Measurements from ENCODE around the gene NECAB3. TPM values are rescaled to one million over a fixed set of nuclear protein-coding genes. Genes with fewer than 3 reads are reported as not detected.
"Not testable (repeated sequence)": the region's sequence is repeated elsewhere in the genome, so short reads cannot be mapped to it uniquely, and the experiment has no call there.

NECAB3 gene
- total RNA-seq, 1 experiment from 2014 or later: 43.5 TPM

DNA sequence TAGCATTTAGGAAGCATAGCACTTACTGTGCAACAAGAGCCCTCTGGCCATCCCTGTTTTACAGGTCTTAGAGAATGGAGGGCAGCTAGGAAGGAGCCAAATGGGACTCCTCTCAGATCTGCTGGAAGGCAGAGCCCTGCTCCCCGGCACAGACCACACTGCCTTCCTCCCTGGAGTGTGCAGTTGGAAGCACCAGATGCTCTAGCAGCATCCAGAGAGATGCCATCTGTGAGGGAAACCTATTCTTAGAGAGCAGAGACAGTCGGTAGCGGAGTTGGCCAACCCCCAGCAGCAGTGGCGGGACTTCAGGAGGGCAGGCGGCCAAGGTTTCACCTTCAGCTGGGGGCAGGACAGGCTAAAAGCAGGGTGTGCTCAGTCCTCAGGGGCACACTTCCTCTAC, 28.6 kb upstream of the NECAB3 start:
- Histone ChIP-seq H4K20me1 (ENCODE audit: low read length) (no peaks in the 10 kb centered on the region), H3K4me2 (ENCODE audit: low read length) (no peak overlapping the region), H3F3A (ENCODE audit: low read length, unreplicated experiment) (no peaks in the 10 kb centered on the region), H3K9me2 (replicated peaks; ENCODE audit: low read length) (no peaks in the 10 kb centered on the region), H3K27ac (ENCODE audit: low read length) (no peak overlapping the region), H3K4me3 (ENCODE audit: low read length) (no peak overlapping the region), H3K4me1 (ENCODE audit: insufficient read depth, low read length) (no peaks in the 10 kb centered on the region), H3K36me3 (ENCODE audit: low read depth, low read length) (no peaks in the 10 kb centered on the region), H2AFZ (ENCODE audit: low read length) (no peak overlapping the region), H3K9ac (ENCODE audit: low read length) (no peak overlapping the region), H3K27me3 (ENCODE audit: low read length) (no peaks in the 10 kb centered on the region), H3K9me3 (ENCODE audit: low read length) (no peaks in the 10 kb centered on the region), H3K79me2 (ENCODE audit: low read length) (no peaks in the 10 kb centered on the region)
- POLR2A ChIA-PET (ENCODE audit: unreplicated experiment): no interaction called here
- DNase-seq: no peak
- TF ChIP-seq, protein P1, sequence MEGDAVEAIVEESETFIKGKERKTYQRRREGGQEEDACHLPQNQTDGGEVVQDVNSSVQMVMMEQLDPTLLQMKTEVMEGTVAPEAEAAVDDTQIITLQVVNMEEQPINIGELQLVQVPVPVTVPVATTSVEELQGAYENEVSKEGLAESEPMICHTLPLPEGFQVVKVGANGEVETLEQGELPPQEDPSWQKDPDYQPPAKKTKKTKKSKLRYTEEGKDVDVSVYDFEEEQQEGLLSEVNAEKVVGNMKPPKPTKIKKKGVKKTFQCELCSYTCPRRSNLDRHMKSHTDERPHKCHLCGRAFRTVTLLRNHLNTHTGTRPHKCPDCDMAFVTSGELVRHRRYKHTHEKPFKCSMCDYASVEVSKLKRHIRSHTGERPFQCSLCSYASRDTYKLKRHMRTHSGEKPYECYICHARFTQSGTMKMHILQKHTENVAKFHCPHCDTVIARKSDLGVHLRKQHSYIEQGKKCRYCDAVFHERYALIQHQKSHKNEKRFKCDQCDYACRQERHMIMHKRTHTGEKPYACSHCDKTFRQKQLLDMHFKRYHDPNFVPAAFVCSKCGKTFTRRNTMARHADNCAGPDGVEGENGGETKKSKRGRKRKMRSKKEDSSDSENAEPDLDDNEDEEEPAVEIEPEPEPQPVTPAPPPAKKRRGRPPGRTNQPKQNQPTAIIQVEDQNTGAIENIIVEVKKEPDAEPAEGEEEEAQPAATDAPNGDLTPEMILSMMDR (conservative IDR thresholded peaks at IDR 0.05; ENCODE audit: low read depth, low read length): no peak
- TF ChIP-seq EZH2phosphoT487 (IDR thresholded peaks at IDR 0.05; ENCODE audit: borderline replicate concordance, low read length) (no peak), EZH2 (IDR thresholded peaks at IDR 0.05; ENCODE audit: low read length, unreplicated experiment) (no peak)
- ATAC-seq: no peak
- intact Hi-C loops (cut with micrococcal nuclease): no loop called here
- CTCF ChIA-PET: no interaction called here
- BruUV-seq (replicated peaks): no TSS peak

DNA sequence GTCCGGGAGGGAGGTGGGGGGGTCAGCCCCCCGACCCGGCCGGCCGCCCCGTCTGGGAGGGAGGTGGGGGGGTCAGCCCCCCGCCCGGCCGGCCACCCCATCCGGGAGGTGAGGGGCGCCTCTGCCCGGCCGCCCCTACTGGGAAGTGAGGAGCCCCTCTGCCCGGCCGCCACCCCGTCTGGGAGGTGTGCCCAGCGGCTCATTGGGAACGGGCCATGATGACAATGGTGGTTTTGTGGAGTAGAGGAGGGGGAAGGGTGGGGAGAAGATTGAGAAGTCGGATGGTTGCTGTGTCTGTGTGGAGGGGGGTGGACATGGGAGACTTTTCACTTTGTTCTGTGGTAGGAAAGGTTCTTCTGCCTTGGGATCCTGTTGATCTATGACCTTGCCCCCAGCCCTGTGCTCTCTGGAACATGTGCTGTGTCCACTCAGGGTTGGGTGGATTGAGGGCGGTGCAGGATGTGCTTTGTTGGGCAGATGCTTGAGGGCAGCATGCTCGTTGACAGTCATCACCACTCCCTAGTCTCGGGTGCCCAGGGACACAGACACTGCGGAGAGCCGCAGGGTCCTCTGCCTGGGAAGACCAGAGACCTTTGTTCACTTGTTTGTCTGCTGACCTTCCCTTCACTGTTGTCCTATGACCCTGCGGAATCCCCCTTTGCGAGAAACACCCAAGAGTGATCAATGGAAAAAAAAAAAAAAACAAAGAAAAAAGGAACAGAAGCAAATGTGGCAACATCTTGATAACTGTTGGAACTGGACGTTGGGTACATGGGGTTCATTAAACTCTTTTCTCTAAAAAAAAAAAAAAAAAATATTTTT, 27.6 kb upstream of the NECAB3 start:
- intact Hi-C loops (cut with micrococcal nuclease): no loop called here
- no TSS peak for BruUV-seq (replicated peaks)
- Histone ChIP-seq H3K4me3 (ENCODE audit: low read length) (no peak overlapping the region), H3K27me3 (ENCODE audit: low read length) (no peaks in the 10 kb centered on the region), H3K9ac (ENCODE audit: low read length) (no peak overlapping the region), H3K9me3 (ENCODE audit: low read length) (no peaks in the 10 kb centered on the region), H2AFZ (ENCODE audit: low read length) (no peak overlapping the region), H3K4me2 (ENCODE audit: low read length) (no peak overlapping the region), H3K27ac (ENCODE audit: low read length) (no peak overlapping the region), H3K9me2 (replicated peaks; ENCODE audit: low read length) (no peaks in the 10 kb centered on the region), H4K20me1 (ENCODE audit: low read length) (no peaks in the 10 kb centered on the region), H3F3A (ENCODE audit: low read length, unreplicated experiment) (no peaks in the 10 kb centered on the region), H3K36me3 (ENCODE audit: low read depth, low read length) (no peaks in the 10 kb centered on the region), H3K4me1 (ENCODE audit: insufficient read depth, low read length) (no peaks in the 10 kb centered on the region), H3K79me2 (ENCODE audit: low read length) (no peaks in the 10 kb centered on the region)
- no peak for TF ChIP-seq EZH2 (IDR thresholded peaks at IDR 0.05; ENCODE audit: low read length, unreplicated experiment)
- no peak for TF ChIP-seq EZH2phosphoT487 (IDR thresholded peaks at IDR 0.05; ENCODE audit: borderline replicate concordance, low read length)
- TF ChIP-seq, protein P1 (conservative IDR thresholded peaks at IDR 0.05; ENCODE audit: low read depth, low read length): no peak
- POLR2A ChIA-PET (ENCODE audit: unreplicated experiment): no interaction called here
- no peak for ATAC-seq
- CTCF ChIA-PET: no interaction called here
- DNase-seq: no peak

DNA sequence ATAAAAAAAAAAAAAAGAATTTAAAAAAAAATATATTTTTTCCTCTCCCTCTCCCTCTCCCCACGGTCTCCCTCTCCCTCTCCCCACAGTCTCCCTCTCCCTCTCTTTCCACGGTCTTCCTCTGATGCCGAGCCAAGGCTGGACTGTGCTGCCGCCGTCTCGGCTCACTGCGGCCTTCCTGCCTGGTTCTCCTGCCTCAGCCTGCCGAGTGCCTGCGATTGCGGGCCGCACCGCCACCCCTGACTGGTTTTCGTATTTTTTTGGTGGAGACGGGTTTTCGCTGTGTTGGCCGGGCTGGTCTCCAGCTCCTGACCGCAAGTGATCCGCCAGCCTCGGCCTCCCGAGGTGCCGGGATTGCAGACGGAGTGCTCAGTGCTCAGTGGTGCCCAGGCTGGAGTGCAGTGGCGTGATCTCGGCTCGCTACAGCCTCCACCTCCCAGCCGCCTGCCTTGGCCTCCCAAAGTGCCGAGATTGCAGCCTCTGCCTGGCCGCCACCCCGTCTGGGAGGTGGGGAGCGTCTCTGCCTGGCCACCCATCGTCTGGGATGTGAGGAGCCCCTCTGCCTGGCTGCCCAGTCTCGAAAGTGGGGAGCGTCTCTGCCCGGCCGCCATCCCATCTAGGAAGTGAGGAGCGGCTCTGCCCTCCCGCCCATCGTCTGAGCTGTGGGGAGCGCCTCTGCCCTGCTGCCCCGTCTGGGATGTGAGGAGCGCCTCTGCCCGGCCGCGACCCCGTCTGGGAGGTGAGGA, 26.6 kb upstream of the NECAB3 start:
- H3K27ac ChIP-seq (ENCODE audit: low read length); H3K9ac ChIP-seq (ENCODE audit: low read length); H3F3A ChIP-seq (ENCODE audit: low read length, unreplicated experiment); intact Hi-C loops (cut with micrococcal nuclease); H3K4me2 ChIP-seq (ENCODE audit: low read length); BruUV-seq (replicated peaks); H2AFZ ChIP-seq (ENCODE audit: low read length); H3K79me2 ChIP-seq (ENCODE audit: low read length); H3K4me3 ChIP-seq (ENCODE audit: low read length); H3K4me1 ChIP-seq (ENCODE audit: insufficient read depth, low read length); CTCF ChIA-PET; H3K9me2 ChIP-seq (replicated peaks; ENCODE audit: low read length); H4K20me1 ChIP-seq (ENCODE audit: low read length); H3K36me3 ChIP-seq (ENCODE audit: low read depth, low read length); POLR2A ChIA-PET (ENCODE audit: unreplicated experiment); ATAC-seq; H3K9me3 ChIP-seq (ENCODE audit: low read length); DNase-seq; H3K27me3 ChIP-seq (ENCODE audit: low read length): not testable (repeated sequence)

DNA sequence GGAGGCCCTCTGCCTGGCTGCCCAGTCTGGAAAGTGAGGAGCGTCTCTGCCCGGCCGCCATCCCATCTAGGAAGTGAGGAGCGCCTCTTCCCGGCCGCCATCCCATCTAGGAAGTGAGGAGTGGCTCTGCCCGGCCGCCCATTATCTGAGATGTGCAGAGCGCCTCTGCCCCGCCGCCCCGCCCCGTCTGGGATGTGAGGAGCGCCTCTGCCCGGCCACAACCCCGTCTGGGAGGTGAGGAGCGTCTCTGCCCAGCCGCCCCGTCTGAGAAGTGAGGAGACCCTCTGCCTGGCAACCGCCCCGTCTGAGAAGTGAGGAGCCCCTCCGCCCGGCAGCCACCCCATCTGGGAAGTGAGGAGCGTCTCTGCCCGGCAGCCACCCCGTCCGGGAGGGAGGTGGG, 24.7 kb upstream of the NECAB3 start:
- H3F3A ChIP-seq (ENCODE audit: low read length, unreplicated experiment); H3K27ac ChIP-seq (ENCODE audit: low read length); ATAC-seq; H3K27me3 ChIP-seq (ENCODE audit: low read length); H3K79me2 ChIP-seq (ENCODE audit: low read length); H3K4me3 ChIP-seq (ENCODE audit: low read length); H3K9me3 ChIP-seq (ENCODE audit: low read length); H2AFZ ChIP-seq (ENCODE audit: low read length); H3K4me2 ChIP-seq (ENCODE audit: low read length); CTCF ChIA-PET; H3K9ac ChIP-seq (ENCODE audit: low read length); DNase-seq; POLR2A ChIA-PET (ENCODE audit: unreplicated experiment); H3K36me3 ChIP-seq (ENCODE audit: low read depth, low read length); H3K4me1 ChIP-seq (ENCODE audit: insufficient read depth, low read length); H4K20me1 ChIP-seq (ENCODE audit: low read length); BruUV-seq (replicated peaks); H3K9me2 ChIP-seq (replicated peaks; ENCODE audit: low read length); intact Hi-C loops (cut with micrococcal nuclease): not testable (repeated sequence)
